GM13976 (cell line): Measurements from ENCODE around the gene SLC2A13.
"Not testable (repeated sequence)": the region's sequence is repeated elsewhere in the genome, so short reads cannot be mapped to it uniquely, and the experiment has no call there.

Experiments
- DNase-seq: peaks from one replicate; pipeline ENCODE4 v3.0.0; 2012; ENCODE audit warnings: low spot score
- CTCF ChIP-seq: IDR thresholded peaks from 2 replicates; pipeline ENCODE4 v1.5.1; 2012; ENCODE audit warnings: borderline replicate concordance, mild to moderate bottlenecking; ENCODE audit not compliant: insufficient read depth; ENCODE audit errors: extremely low read depth, missing control alignments, control extremely low read depth
- in situ Hi-C: fragments of 300-500 bp; cut with MboI; formaldehyde crosslinking; loops from one replicate; pipeline ENCODE4 v1.12.0; 2022; ENCODE audit warnings: low sequenced_read_pairs, mixed read lengths, inconsistent platforms; ENCODE audit not compliant: unreplicated experiment

Gene SLC2A13

GRCh38 chr12:39928181-39928899 lies 177.5 kb downstream of the SLC2A13 start:
- TF ChIP-seq CTCF: no peak
- no peak for DNase-seq
- in situ Hi-C loops: no loop called here

GRCh38 chr12:39923364-39923763 lies 182.5 kb downstream of the SLC2A13 start:
- TF ChIP-seq CTCF: no peak
- in situ Hi-C loops: no loop called here
- no peak for DNase-seq

GRCh38 chr12:39922598-39922997 lies 183.3 kb downstream of the SLC2A13 start:
- DNase-seq, in situ Hi-C loops: not testable (repeated sequence)

GRCh38 chr12:39920647-39921046 lies 185.2 kb downstream of the SLC2A13 start:
- TF ChIP-seq CTCF: no peak
- in situ Hi-C loops: no loop called here
- no peak for DNase-seq

GRCh38 chr12:39920222-39920621 lies 185.7 kb downstream of the SLC2A13 start:
- no peak for TF ChIP-seq CTCF
- no peak for DNase-seq
- in situ Hi-C loops: no loop called here

GRCh38 chr12:39919790-39920189 lies 186.1 kb downstream of the SLC2A13 start:
- no peak for DNase-seq
- no peak for TF ChIP-seq CTCF
- in situ Hi-C loops: no loop called here

GRCh38 chr12:39915249-39915648 lies 190.6 kb downstream of the SLC2A13 start:
- DNase-seq: no peak
- in situ Hi-C loops: no loop called here
- no peak for TF ChIP-seq CTCF
